Glutamatergic neuron (in vitro differentiated cells): ENCODE measurements around the gene SV2A. TPM values are rescaled to one million over a fixed set of nuclear protein-coding genes. Genes with fewer than 3 reads are reported as not detected.

Source experiments
- DNase-seq: peaks from one replicate; pipeline ENCODE4 v3.0.0; 2022
- H3K27ac Mint-ChIP-seq: one replicate; pipeline ENCODE4 v1.8.0; 2020; ENCODE audit warnings: mild to moderate bottlenecking, mixed read lengths, inconsistent platforms; ENCODE audit not compliant: unreplicated experiment
- H3K27me3 Mint-ChIP-seq: one replicate; pipeline ENCODE4 v1.8.0; 2020; ENCODE audit warnings: mild to moderate bottlenecking, moderate library complexity, mixed read lengths, inconsistent platforms; ENCODE audit not compliant: unreplicated experiment
- H3K36me3 Mint-ChIP-seq: one replicate; pipeline ENCODE4 v1.8.0; 2020; ENCODE audit warnings: mild to moderate bottlenecking, mixed read lengths, inconsistent platforms; ENCODE audit not compliant: unreplicated experiment
- H3K4me1 Mint-ChIP-seq: one replicate; pipeline ENCODE4 v1.8.0; 2020; ENCODE audit warnings: mild to moderate bottlenecking, low read depth, mixed read lengths, inconsistent platforms; ENCODE audit not compliant: unreplicated experiment
- H3K4me3 Mint-ChIP-seq: one replicate; pipeline ENCODE4 v1.8.0; 2020; ENCODE audit warnings: mild to moderate bottlenecking, mixed read lengths, inconsistent platforms; ENCODE audit not compliant: unreplicated experiment
- H3K9me3 Mint-ChIP-seq: one replicate; pipeline ENCODE4 v1.8.0; 2020; ENCODE audit warnings: mild to moderate bottlenecking, moderate library complexity, mixed read lengths, inconsistent platforms; ENCODE audit not compliant: unreplicated experiment
- total RNA-seq: library from RNA; stranded (reverse); fragmentation: NEBNext Ultra II Directional; extraction: Animal tissue kit (Norgen Biotek cat#: 25700); gene quantifications from one replicate; pipeline ENCODE4 v1.2.1, GENCODE V29; 2021; ENCODE audit not compliant: unreplicated experiment
- TF ChIP-seq, protein P1 (sequence below): fragments of 200-600 bp; sonication (generic); IDR thresholded peaks from one replicate; pipeline ENCODE4 v1.5.0; 2021; ENCODE audit not compliant: partially characterized antibody, unreplicated experiment

Gene SV2A
- total RNA-seq, 1 donor from 2014 or later = 34.9 TPM

DNA sequence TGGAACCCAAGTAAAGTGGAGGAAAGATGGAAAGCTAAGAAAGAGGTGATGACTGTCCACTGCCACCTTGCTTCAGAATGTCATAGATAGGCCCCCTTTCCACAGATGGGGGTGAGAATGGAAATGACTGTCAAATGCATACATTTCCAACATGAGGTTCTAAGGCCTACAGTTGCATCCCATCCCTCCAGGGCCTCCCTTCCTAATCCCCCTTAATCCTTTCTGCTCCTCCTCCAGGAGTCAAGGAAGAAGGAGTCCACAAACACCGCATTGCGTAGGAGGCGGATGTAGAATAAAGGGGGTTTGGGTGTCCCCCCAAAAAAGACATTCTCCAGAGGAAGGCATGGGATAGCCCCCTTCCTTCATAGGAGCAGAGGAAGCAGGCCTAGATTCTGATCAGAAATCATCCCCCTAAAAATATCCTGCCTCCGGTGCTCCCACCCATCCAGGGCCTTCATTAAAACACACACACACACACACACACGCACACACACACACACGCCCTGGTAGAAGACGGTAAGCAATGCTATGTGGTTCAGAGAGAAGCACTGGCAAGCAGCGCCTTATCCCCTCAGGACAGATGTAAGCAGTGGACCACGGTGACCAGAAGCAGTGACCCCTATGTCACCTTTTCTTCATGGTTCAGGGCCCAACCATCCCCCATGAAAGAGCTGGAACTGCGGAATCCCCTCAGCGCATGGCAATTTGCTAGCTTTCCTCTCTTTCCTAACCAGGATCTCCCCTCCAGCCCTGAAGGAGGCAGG is 2.0 kb downstream of the SV2A start:
- Mint-ChIP-seq H3K4me1 (peaks cover 6% of the 10 kb centered on the region), H3K27me3 (peaks cover 8% of the 10 kb centered on the region), H3K4me3 (peak overlapping the region; percentile 79), H3K27ac (no peak overlapping the region), H3K36me3 (peaks cover 11% of the 10 kb centered on the region), H3K9me3 (peaks cover 4% of the 10 kb centered on the region)
- no peak for DNase-seq
- TF ChIP-seq, protein P1, sequence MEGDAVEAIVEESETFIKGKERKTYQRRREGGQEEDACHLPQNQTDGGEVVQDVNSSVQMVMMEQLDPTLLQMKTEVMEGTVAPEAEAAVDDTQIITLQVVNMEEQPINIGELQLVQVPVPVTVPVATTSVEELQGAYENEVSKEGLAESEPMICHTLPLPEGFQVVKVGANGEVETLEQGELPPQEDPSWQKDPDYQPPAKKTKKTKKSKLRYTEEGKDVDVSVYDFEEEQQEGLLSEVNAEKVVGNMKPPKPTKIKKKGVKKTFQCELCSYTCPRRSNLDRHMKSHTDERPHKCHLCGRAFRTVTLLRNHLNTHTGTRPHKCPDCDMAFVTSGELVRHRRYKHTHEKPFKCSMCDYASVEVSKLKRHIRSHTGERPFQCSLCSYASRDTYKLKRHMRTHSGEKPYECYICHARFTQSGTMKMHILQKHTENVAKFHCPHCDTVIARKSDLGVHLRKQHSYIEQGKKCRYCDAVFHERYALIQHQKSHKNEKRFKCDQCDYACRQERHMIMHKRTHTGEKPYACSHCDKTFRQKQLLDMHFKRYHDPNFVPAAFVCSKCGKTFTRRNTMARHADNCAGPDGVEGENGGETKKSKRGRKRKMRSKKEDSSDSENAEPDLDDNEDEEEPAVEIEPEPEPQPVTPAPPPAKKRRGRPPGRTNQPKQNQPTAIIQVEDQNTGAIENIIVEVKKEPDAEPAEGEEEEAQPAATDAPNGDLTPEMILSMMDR = no peak

DNA sequence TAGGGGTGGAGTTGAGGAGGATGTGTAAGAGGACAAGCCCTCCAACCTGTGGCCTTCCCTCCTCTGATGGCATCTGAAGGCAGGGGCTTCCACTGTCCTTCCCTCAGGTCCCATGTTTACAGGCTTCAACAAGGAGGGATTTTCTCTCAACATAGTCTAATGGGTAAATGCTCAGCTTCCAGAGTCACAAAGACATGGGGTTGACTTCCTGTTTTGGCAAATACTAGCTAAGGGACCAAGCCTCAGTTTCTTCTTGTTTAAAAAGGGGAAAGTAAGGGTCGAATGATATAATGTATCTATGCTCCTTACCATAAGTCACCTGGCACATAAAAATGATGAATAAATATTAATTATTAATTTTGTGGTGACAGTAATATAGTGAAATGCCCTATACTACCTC is 3.1 kb downstream of the SV2A start:
- Mint-ChIP-seq H3K4me3 (no peak overlapping the region), H3K9me3 (peaks cover 4% of the 10 kb centered on the region), H3K27me3 (peaks cover 8% of the 10 kb centered on the region), H3K36me3 (peaks cover 11% of the 10 kb centered on the region), H3K4me1 (peaks cover 6% of the 10 kb centered on the region), H3K27ac (no peak overlapping the region)
- TF ChIP-seq, protein P1 = no peak
- no peak for DNase-seq

DNA sequence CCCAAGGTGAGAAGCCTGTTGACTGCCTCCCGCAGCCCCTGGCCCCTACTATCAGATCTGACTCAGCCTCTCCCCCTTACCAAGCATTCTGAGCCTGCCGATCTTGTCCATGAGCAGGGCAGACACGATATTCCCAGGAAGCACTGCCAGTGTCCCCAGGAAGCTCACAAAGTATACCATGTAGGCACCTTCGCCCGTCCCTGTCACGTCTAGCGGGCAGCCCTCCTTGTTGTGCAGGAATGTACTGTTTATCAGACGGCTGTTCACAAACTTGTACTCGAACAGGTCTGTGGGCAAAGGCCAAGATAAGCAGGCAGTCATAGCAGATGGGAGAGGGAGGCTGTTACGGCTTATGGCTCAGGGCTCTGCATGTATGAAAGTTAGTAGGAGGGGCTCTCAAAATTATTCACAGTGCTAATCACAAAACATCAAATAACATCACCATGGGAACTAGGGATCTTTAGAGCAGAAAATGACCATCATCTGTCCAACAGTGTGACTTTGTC is 11.0 kb downstream of the SV2A start:
- H3K36me3 Mint-ChIP-seq = peaks cover 10% of the 10 kb centered on the region
- TF ChIP-seq, protein P1 = no peak
- peaks cover 3% of the 10 kb centered on the region for H3K27me3 Mint-ChIP-seq
- H3K27ac Mint-ChIP-seq = no peak overlapping the region
- peaks cover 2% of the 10 kb centered on the region for H3K9me3 Mint-ChIP-seq
- no peak for DNase-seq
- H3K4me1 Mint-ChIP-seq = peaks cover 2% of the 10 kb centered on the region
- H3K4me3 Mint-ChIP-seq = no peak overlapping the region

DNA sequence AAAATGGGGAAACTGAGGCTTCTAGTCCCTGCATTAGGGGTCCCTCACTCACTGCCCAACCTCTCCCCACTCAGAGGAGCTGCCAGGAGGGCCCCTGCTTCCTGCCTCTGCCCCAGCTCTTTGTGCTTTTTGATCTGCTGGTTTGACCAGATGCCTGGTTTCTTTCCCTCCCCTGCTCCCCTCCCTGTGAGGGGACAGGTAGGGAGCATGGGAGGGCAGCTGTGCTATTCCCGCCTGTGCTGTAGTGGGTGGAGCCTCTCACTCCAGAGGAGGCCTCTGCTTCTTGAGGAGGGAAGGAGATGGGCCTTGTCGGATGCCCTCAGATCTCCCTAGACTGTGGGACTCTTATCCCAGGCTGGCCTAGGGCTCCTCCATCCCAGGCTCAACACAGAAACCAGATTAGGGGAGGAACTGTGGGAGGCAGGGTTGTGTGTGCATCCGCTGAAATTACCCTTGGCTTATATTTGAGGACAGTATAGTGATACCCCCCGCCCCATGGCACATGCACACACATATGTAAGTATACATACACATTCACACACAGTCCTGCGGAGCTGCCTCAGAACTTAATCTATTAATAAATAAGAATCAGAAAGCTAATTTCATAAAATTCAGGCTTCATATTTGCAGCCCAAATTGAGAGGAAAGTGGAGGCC is 13.7 kb downstream of the SV2A start:
- TF ChIP-seq, protein P1 = no peak
- Mint-ChIP-seq H3K27me3 (peaks cover 6% of the 10 kb centered on the region), H3K9me3 (peaks cover 6% of the 10 kb centered on the region), H3K36me3 (peaks cover 6% of the 10 kb centered on the region), H3K4me1 (peaks cover 2% of the 10 kb centered on the region), H3K4me3 (no peak overlapping the region), H3K27ac (no peak overlapping the region)
- DNase-seq = no peak
